Esophagus squamous epithelium (tissue), 4 donors: ENCODE results near the gene CHSY3.

Source experiments
- CTCF ChIP-seq, 6 experiments: fragments of 450-650 bp in 4 of 6; fragments of 200-600 bp in 2 of 6; sonication (generic) in 2 of 6; IDR thresholded peaks; one replicate each; pipeline ENCODE4 v1.5.1; 2016 to 2019; ENCODE audit warnings: antibody characterized with exemption in 6 of 6, mild to moderate bottlenecking in 4 of 6, moderate library complexity in 4 of 6
- POLR2A ChIP-seq, 4 donors: fragments of 450-650 bp; IDR thresholded peaks; one replicate each; pipeline ENCODE4 v1.6.1; 2017; ENCODE audit warnings: antibody characterized with exemption in 4 of 4, mild to moderate bottlenecking in 4 of 4, moderate library complexity in 3 of 4

- TF ChIP-seq POLR2A (IDR thresholded peaks at IDR 0.05) (no peak), CTCF (IDR thresholded peaks at IDR 0.05) (no peak)
These were observed 198.1 kb downstream of the CHSY3 start for GRCh38 chr5:130102375-130102774.
